ENCODE results near the gene CHAC1.
"Not testable (repeated sequence)": the region's sequence is repeated elsewhere in the genome, so short reads cannot be mapped to it uniquely, and the experiment has no call there.

DNA sequence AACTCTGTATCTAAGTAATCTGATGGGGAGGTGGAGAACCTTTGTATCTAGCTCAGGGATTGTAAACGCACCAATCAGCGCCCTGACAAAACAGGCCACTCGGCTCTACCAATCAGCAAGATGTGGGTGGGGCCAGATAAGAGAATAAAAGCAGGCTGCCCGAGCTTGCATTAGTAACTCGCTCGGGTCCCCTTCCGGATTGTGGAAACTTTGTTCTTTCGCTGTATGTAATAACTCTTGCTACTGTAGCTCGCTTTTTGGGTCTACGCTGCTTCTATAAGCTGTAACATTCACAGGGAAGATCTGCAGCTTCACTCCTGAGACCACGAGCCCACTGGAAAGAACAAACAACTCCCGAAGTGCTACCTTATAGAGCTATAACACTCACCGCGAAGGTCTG is 9.0 kb downstream of the CHAC1 start:
- TF ChIP-seq CTCF (conservative IDR thresholded peaks at IDR 0.05; ENCODE audit: low read length); EZH2phosphoT487 (IDR thresholded peaks at IDR 0.05; ENCODE audit: borderline replicate concordance): not testable (repeated sequence)
